SK-N-SH (cell line): ENCODE data around the gene BUB3.

Experiments
- FOSL2 ChIP-seq: IDR thresholded peaks from 2 replicates; pipeline ENCODE4 v1.4.0; 2012; ENCODE audit warnings: low read depth, mild to moderate bottlenecking, moderate library complexity, borderline replicate concordance
- FOXM1 ChIP-seq: IDR thresholded peaks from 2 replicates; pipeline ENCODE4 v1.4.0; 2012; ENCODE audit warnings: low read depth, mild to moderate bottlenecking
- JUND ChIP-seq: IDR thresholded peaks from 2 replicates; pipeline ENCODE4 v1.4.0; 2012
- MXI1 ChIP-seq: IDR thresholded peaks from 2 replicates; pipeline ENCODE4 v1.6.1; 2012; ENCODE audit warnings: mild to moderate bottlenecking, low read depth, low read length, improper control_type of control experiment
- NRF1 ChIP-seq: IDR thresholded peaks from 2 replicates; pipeline ENCODE4 v1.6.1; 2012; ENCODE audit warnings: low read depth, mild to moderate bottlenecking, low read length
- POLR2AphosphoS5 ChIP-seq: IDR thresholded peaks from 2 replicates; pipeline ENCODE4 v1.6.1; 2012; ENCODE audit warnings: low read depth, low read length
- RAD21 ChIP-seq: IDR thresholded peaks from 2 replicates; pipeline ENCODE4 v1.6.1; 2012; ENCODE audit warnings: mild to moderate bottlenecking, low read length
- RCOR1 ChIP-seq: fragments of 150-350 bp; IDR thresholded peaks from 2 replicates; pipeline ENCODE4 v1.6.1; 2017; ENCODE audit warnings: antibody characterized with exemption, low read length
- TF ChIP-seq, protein P1 (sequence below): fragments of 200-600 bp; sonication (generic); IDR thresholded peaks from 2 replicates; pipeline ENCODE4 v1.6.1; 2017; ENCODE audit warnings: antibody characterized with exemption, mild to moderate bottlenecking, moderate library complexity
- TF ChIP-seq, protein P2 (sequence below): IDR thresholded peaks from 2 replicates; pipeline ENCODE4 v1.4.0; 2012; ENCODE audit warnings: low read depth

DNA sequence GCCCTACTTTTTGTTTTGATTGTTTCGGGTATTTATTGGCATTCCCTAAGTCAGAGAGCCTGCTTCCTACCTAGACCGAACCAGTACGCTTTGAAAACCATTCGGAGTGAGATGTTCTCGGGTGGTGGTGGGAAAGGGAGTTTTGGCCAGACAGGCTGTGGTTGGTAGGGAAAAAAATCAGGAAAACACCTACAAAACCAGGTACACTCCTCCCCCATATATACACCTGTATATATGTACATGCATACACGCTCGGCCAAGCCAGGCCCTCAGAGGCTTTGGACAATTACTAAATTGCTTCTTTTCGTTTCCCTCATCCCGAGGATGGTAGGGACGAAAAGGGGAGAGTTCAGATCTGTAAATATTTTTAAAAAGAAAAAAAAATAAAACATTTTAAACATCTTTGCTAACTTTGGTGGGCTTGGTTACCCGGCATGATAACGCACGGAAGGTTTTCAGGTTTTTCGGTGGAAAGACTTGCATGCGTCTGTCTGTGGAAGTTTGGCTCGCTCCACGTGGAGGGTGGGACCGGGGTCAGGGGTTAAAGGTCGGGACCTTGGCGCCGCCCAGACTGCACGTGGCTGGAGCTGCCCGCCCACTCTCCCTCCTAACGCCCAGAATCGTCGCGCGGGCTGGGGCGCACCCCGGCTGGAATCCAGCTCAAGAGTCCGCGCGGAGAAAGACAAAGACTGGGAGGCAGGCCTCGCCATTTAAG, 3.8 kb upstream of the BUB3 start:
- TF ChIP-seq FOSL2 (no peak), POLR2AphosphoS5 (no peak), FOXM1 (no peak), RAD21 (no peak), JUND (no peak), MXI1 (no peak), NRF1 (no peak), RCOR1 (no peak)
- TF ChIP-seq, protein P1, sequence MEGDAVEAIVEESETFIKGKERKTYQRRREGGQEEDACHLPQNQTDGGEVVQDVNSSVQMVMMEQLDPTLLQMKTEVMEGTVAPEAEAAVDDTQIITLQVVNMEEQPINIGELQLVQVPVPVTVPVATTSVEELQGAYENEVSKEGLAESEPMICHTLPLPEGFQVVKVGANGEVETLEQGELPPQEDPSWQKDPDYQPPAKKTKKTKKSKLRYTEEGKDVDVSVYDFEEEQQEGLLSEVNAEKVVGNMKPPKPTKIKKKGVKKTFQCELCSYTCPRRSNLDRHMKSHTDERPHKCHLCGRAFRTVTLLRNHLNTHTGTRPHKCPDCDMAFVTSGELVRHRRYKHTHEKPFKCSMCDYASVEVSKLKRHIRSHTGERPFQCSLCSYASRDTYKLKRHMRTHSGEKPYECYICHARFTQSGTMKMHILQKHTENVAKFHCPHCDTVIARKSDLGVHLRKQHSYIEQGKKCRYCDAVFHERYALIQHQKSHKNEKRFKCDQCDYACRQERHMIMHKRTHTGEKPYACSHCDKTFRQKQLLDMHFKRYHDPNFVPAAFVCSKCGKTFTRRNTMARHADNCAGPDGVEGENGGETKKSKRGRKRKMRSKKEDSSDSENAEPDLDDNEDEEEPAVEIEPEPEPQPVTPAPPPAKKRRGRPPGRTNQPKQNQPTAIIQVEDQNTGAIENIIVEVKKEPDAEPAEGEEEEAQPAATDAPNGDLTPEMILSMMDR, result no peak
- TF ChIP-seq, protein P2, sequence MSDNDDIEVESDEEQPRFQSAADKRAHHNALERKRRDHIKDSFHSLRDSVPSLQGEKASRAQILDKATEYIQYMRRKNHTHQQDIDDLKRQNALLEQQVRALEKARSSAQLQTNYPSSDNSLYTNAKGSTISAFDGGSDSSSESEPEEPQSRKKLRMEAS, result no peak
